MM.1S (cell line): ENCODE results near the gene PNPLA2.
A peak's percentile ranks its signal among the peaks of the same experiment; 100 is the strongest.

Experiments used
- DNase-seq: peaks from one replicate; pipeline ENCODE4 v3.0.0-alpha.2; 2015
- H2AFZ ChIP-seq: fragments of 300-600 bp; sonication (generic); 2 replicates; pipeline ENCODE4 v1.6.0; 2016; ENCODE audit warnings: antibody characterized with exemption, low read length
- H3F3A ChIP-seq: fragments of 300-600 bp; sonication (generic); 2 replicates; pipeline ENCODE4 v1.6.1; 2016; ENCODE audit warnings: mild to moderate bottlenecking, antibody characterized with exemption, low read length, moderate library complexity, mixed read lengths; ENCODE audit not compliant: insufficient read depth
- H3K27ac ChIP-seq: fragments of 300-600 bp; sonication (generic); 2 replicates; pipeline ENCODE4 v1.5.1; 2016; ENCODE audit warnings: mild to moderate bottlenecking, low read length
- H3K27me3 ChIP-seq: fragments of 300-600 bp; sonication (generic); replicated peaks from 2 replicates; pipeline ENCODE4 v1.6.0; 2016; ENCODE audit warnings: low read length; ENCODE audit not compliant: insufficient read depth
- H3K36me3 ChIP-seq: fragments of 300-600 bp; sonication (generic); replicated peaks from 2 replicates; pipeline ENCODE4 v1.6.1; 2016; ENCODE audit warnings: mild to moderate bottlenecking, low read length, mixed read lengths; ENCODE audit not compliant: insufficient read depth
- H3K4me1 ChIP-seq: fragments of 300-600 bp; sonication (generic); 2 replicates; pipeline ENCODE4 v1.6.1; 2016; ENCODE audit warnings: low read length, mixed read lengths
- H3K4me2 ChIP-seq: fragments of 300-600 bp; sonication (generic); 2 replicates; pipeline ENCODE4 v1.6.0; 2016; ENCODE audit warnings: low read depth, low read length
- H3K4me3 ChIP-seq: fragments of 300-600 bp; sonication (generic); 2 replicates; pipeline ENCODE4 v1.5.1; 2016; ENCODE audit warnings: low read length, mixed read lengths
- H3K79me2 ChIP-seq: fragments of 300-600 bp; sonication (generic); 2 replicates; pipeline ENCODE4 v1.6.1; 2016; ENCODE audit warnings: mixed run types, low read length, mixed read lengths
- H3K9ac ChIP-seq: fragments of 300-600 bp; sonication (generic); 2 replicates; pipeline ENCODE4 v1.6.1; 2016; ENCODE audit warnings: low read length, mixed read lengths
- H3K9me2 ChIP-seq: fragments of 300-600 bp; sonication (generic); replicated peaks from 2 replicates; pipeline ENCODE4 v1.6.1; 2016; ENCODE audit warnings: mild to moderate bottlenecking, low read length, mixed read lengths; ENCODE audit not compliant: insufficient read depth
- H3K9me3 ChIP-seq: fragments of 300-600 bp; sonication (generic); replicated peaks from 2 replicates; pipeline ENCODE4 v1.6.1; 2016; ENCODE audit warnings: mild to moderate bottlenecking, low read length, mixed read lengths; ENCODE audit not compliant: insufficient read depth
- H4K20me1 ChIP-seq: fragments of 300-600 bp; sonication (generic); 2 replicates; pipeline ENCODE4 v1.6.1; 2016; ENCODE audit warnings: mild to moderate bottlenecking, low read length, moderate library complexity, mixed read lengths; ENCODE audit not compliant: insufficient read depth
- CTCF ChIP-seq: fragments of 300-600 bp; sonication (generic); IDR thresholded peaks from 2 replicates; pipeline ENCODE4 v1.5.1; 2016; ENCODE audit warnings: antibody characterized with exemption, low read length, mixed read lengths
- EZH2 ChIP-seq: fragments of 300-600 bp; sonication (generic); optimal IDR thresholded peaks from 2 replicates; pipeline ENCODE3; 2017; ENCODE audit warnings: low read depth, mild to moderate bottlenecking, antibody characterized with exemption, low read length, mixed read lengths
- EZH2phosphoT487 ChIP-seq: fragments of 300-600 bp; sonication (generic); IDR thresholded peaks from 2 replicates; pipeline ENCODE4 v1.6.1; 2018; ENCODE audit warnings: antibody characterized with exemption, low read length

The PNPLA2 gene, protein sequence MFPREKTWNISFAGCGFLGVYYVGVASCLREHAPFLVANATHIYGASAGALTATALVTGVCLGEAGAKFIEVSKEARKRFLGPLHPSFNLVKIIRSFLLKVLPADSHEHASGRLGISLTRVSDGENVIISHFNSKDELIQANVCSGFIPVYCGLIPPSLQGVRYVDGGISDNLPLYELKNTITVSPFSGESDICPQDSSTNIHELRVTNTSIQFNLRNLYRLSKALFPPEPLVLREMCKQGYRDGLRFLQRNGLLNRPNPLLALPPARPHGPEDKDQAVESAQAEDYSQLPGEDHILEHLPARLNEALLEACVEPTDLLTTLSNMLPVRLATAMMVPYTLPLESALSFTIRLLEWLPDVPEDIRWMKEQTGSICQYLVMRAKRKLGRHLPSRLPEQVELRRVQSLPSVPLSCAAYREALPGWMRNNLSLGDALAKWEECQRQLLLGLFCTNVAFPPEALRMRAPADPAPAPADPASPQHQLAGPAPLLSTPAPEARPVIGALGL

GRCh38 chr11:818396-819128 is at the start of gene PNPLA2:
PNPLA2 (plus strand) TSS chr11:818914; CDS start chr11:819719, 805 bp downstream.
- H3K36me3 ChIP-seq, result no peaks in the 10 kb centered on the region
- peaks cover 5% of the 10 kb centered on the region; the same call in 1 of the 2 replicates for H3K4me1 ChIP-seq
- peak within 1 kb of the TSS; percentile 78 for H3K4me3 ChIP-seq
- H3K4me2 ChIP-seq, result peak within 1 kb of the TSS; percentile 91
- peaks cover 17% of the 10 kb centered on the region for H3K79me2 ChIP-seq
- H3F3A ChIP-seq, result peaks cover 8% of the 10 kb centered on the region
- H3K9me3 ChIP-seq, result no peaks in the 10 kb centered on the region
- no peaks in the 10 kb centered on the region for H3K9me2 ChIP-seq
- no peak for DNase-seq
- no peak for TF ChIP-seq CTCF
- TF ChIP-seq EZH2, result no peak
- H2AFZ ChIP-seq, result peak within 1 kb of the TSS; percentile 56
- peak within 1 kb of the TSS; percentile 51; the same call in 1 of the 2 replicates for H3K27ac ChIP-seq
- peak within 1 kb of the TSS; percentile 77 for H3K9ac ChIP-seq
- H4K20me1 ChIP-seq, result no peaks in the 10 kb centered on the region
- H3K27me3 ChIP-seq, result no peaks in the 10 kb centered on the region

DNA sequence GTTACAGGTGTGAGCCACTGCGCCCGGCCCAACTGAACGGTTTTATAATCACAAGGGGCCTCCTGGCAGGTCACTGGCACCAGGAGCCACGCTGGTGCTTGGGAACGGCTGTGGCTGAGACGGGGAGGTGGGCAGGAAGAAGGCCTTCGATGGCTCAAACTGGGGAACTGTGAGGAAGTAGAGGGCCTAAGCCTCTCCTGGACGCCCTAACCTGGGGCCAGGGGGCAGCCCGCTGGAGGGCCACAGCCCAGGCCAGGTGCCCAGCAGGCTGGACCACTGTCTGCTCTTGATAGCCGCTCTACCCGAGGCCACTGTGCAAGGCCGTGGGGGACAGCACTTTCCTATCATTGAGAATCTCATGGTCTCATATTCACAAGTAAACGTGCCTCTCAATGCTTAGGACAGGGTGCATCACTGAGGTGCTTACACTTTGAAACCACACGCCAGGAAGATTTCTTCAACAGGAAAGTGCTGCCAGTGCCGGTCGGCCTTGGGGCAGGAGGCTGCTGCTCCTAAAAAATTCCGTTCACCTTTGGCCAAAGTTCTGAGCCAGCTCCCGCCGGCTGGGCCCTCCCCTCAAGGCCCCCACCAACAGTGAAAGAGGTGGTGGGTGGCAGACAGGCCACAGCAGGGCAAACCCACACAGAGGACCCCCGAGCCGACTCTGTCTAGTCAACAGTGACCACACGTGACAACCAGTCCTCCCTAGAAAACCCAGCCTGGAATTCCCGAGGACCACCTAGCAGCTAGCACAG is 48.6 kb upstream of the PNPLA2 start:
- Histone ChIP-seq H3K4me3 (no peak overlapping the region), H3K9ac (no peak overlapping the region), H3F3A (peaks cover 10% of the 10 kb centered on the region), H3K79me2 (peaks cover 42% of the 10 kb centered on the region), H3K4me1 (no peaks in the 10 kb centered on the region), H3K27ac (no peak overlapping the region), H4K20me1 (no peaks in the 10 kb centered on the region; the same call in 1 of the 2 replicates), H2AFZ (no peak overlapping the region), H3K4me2 (no peak overlapping the region), H3K27me3 (no peaks in the 10 kb centered on the region), H3K9me2 (no peaks in the 10 kb centered on the region), H3K36me3 (peaks cover 9% of the 10 kb centered on the region), H3K9me3 (no peaks in the 10 kb centered on the region)
- TF ChIP-seq CTCF (no peak), EZH2 (no peak), EZH2phosphoT487 (no peak)
- DNase-seq, result no peak

DNA sequence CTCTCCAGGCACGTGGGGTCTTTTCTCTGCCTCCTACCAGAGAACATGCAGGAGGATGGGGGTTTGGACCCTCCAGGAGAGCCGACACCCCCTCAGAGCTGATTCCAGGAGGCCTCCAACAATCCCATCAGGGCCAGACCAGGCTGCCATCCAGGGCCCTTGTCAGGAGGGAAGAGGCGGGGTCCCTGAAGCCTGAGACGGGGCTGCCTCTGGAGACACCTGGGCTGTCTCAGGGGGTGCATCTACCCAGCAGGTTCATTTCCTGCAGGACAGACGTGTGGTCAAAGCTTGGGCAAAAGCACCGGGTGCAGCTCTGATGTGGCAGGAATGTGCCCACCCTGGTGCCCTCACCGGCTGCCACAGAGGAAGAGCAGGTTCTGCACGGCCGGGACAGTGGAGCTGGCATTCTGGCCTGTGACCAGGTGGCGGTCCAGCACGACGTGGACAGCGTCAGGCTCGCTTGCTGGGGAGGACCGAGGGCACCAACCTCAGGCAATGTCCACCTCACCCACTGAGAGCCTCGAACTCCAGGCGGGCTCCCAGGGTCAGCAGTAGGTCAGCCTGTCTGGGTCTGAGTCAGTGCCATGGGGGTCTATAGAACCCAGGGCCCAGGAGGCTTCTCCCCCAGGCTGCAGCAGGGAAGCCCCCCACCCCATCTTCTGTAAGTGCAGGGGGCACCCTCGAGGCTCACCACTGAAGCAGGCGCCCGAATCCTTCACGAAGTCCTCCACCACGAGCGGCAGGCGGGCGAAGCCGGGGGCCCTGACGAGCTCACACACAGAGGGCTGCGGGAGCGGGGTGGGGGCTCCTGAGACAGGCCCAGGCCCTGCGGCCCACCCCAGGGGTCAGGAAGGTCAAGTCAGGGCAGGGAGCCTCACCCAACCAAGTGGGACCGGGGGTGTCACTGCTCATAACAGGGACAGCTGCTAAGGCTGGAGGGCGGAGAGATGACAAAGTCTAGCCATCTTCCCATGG is 47.8 kb upstream of the PNPLA2 start:
- Histone ChIP-seq H3F3A (peaks cover 8% of the 10 kb centered on the region), H2AFZ (no peak overlapping the region), H3K9me3 (no peaks in the 10 kb centered on the region), H3K4me3 (no peak overlapping the region), H3K27me3 (no peaks in the 10 kb centered on the region), H3K79me2 (peaks cover 51% of the 10 kb centered on the region), H3K36me3 (peaks cover 9% of the 10 kb centered on the region), H3K9ac (no peak overlapping the region), H3K27ac (no peak overlapping the region), H3K9me2 (no peaks in the 10 kb centered on the region), H3K4me1 (no peaks in the 10 kb centered on the region), H3K4me2 (no peak overlapping the region), H4K20me1 (no peaks in the 10 kb centered on the region; the same call in 1 of the 2 replicates)
- peak; percentile 2 for DNase-seq
- TF ChIP-seq EZH2, result no peak
- TF ChIP-seq CTCF, result no peak
- no peak for TF ChIP-seq EZH2phosphoT487
